NCI-H1417 treated with DMSO at 0.1 percent for 48 hours (cell line): ENCODE results near the gene ZFP28.

Experiments
- DNase-seq: peaks from one replicate; lab custom pipeline; 2025; lab: John Stamatoyannopoulos, UW

The ZFP28 gene

GRCh38 chr19:56538761-56539263 lies at the start of gene ZFP28:
Gene ZFP28 (plus strand): TSS chr19:56538948. CDS start chr19:56539019, 71 bp downstream.
- no peak for DNase-seq

GRCh38 chr19:56491399-56491798 lies 47.3 kb upstream of the ZFP28 start:
- no peak for DNase-seq

- no peak for DNase-seq
Measured at GRCh38 chr19:56504581-56504980, 34.2 kb upstream of the ZFP28 start.

- peak; percentile 70 for DNase-seq
Measured at GRCh38 chr19:56507446-56508289, 31.1 kb upstream of the ZFP28 start, which contains the start of gene ZNF471. Gene ZNF471 (plus strand): TSS chr19:56507855. CDS start chr19:56511572, 3,717 bp downstream.

- no peak for DNase-seq
Measured at GRCh38 chr19:56508290-56508778, 30.4 kb upstream of the ZFP28 start.

- DNase-seq = no peak
Measured at GRCh38 chr19:56525214-56525860, 13.4 kb upstream of the ZFP28 start.

GRCh38 chr19:56537442-56537841 lies 1.3 kb upstream of the ZFP28 start:
- DNase-seq = no peak

- DNase-seq = peak; percentile 49
Measured at GRCh38 chr19:56538254-56538760, 441 bp upstream of the ZFP28 start.

GRCh38 chr19:56543776-56544175 lies 5.0 kb downstream of the ZFP28 start:
- no peak for DNase-seq

GRCh38 chr19:56547535-56547934 lies 8.8 kb downstream of the ZFP28 start:
- DNase-seq = no peak

GRCh38 chr19:56554272-56554869 lies 15.6 kb downstream of the ZFP28 start:
- DNase-seq = no peak

- no peak for DNase-seq
Measured at GRCh38 chr19:56562766-56563165, 24.0 kb downstream of the ZFP28 start.

GRCh38 chr19:56566904-56567273 lies 28.1 kb downstream of the ZFP28 start:
- DNase-seq = no peak

GRCh38 chr19:56567274-56568120 lies 28.7 kb downstream of the ZFP28 start, which contains the start of gene ZNF470:
Gene ZNF470 (plus strand): TSS chr19:56567468. CDS start chr19:56570312, 2,844 bp downstream.
- no peak for DNase-seq

- DNase-seq = no peak
Measured at GRCh38 chr19:56572589-56572988, 33.8 kb downstream of the ZFP28 start.

GRCh38 chr19:56573914-56574313 lies 35.2 kb downstream of the ZFP28 start:
- no peak for DNase-seq

GRCh38 chr19:56577719-56578602 lies 39.2 kb downstream of the ZFP28 start:
- no peak for DNase-seq

GRCh38 chr19:56594446-56594782 lies 55.7 kb downstream of the ZFP28 start:
- no peak for DNase-seq

- peak; percentile 27 for DNase-seq
Measured at GRCh38 chr19:56594783-56595547, 56.2 kb downstream of the ZFP28 start, which contains the start of gene ZNF71. Gene ZNF71 (plus strand): TSS chr19:56595302. CDS start chr19:56601559, 6,257 bp downstream.

GRCh38 chr19:56595548-56595899 lies 56.8 kb downstream of the ZFP28 start:
- DNase-seq = no peak
